ENCODE results near the gene FCHO2.

- TF ChIP-seq EZH2phosphoT487 (IDR thresholded peaks at IDR 0.05; ENCODE audit: insufficient read depth, low read depth) (no peak), EZH2 (IDR thresholded peaks at IDR 0.05; ENCODE audit: insufficient read depth, poor library complexity, severe bottlenecking) (no peak)
Measured at GRCh38 chr5:73111536-73111935, 155.7 kb downstream of the FCHO2 start.

Data from GM23248 (cell line).